ENCODE measurements around the gene TOP1.

The TOP1 gene

GRCh38 chr20:41072915-41073314 is 44.3 kb downstream of the TOP1 start:
- in situ Hi-C loops (cut with MboI; ENCODE audit: low pct_unique_long_range_greater_than_20kb, low sequenced_read_pairs, unreplicated experiment) = no loop called here
- no peak for DNase-seq (ENCODE audit: low spot score)
- TF ChIP-seq, protein P1, sequence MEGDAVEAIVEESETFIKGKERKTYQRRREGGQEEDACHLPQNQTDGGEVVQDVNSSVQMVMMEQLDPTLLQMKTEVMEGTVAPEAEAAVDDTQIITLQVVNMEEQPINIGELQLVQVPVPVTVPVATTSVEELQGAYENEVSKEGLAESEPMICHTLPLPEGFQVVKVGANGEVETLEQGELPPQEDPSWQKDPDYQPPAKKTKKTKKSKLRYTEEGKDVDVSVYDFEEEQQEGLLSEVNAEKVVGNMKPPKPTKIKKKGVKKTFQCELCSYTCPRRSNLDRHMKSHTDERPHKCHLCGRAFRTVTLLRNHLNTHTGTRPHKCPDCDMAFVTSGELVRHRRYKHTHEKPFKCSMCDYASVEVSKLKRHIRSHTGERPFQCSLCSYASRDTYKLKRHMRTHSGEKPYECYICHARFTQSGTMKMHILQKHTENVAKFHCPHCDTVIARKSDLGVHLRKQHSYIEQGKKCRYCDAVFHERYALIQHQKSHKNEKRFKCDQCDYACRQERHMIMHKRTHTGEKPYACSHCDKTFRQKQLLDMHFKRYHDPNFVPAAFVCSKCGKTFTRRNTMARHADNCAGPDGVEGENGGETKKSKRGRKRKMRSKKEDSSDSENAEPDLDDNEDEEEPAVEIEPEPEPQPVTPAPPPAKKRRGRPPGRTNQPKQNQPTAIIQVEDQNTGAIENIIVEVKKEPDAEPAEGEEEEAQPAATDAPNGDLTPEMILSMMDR (IDR thresholded peaks at IDR 0.05; ENCODE audit: extremely low read depth, insufficient read depth, missing control alignments) = no peak

GRCh38 chr20:41074441-41074840 is 45.8 kb downstream of the TOP1 start:
- TF ChIP-seq, protein P1 (IDR thresholded peaks at IDR 0.05; ENCODE audit: extremely low read depth, insufficient read depth, missing control alignments) = no peak
- no peak for DNase-seq (ENCODE audit: low spot score)
- in situ Hi-C loops (cut with MboI; ENCODE audit: low pct_unique_long_range_greater_than_20kb, low sequenced_read_pairs, unreplicated experiment) = no loop called here

GRCh38 chr20:41076776-41077175 is 48.2 kb downstream of the TOP1 start:
- no peak for DNase-seq (ENCODE audit: low spot score)
- in situ Hi-C loops (cut with MboI; ENCODE audit: low pct_unique_long_range_greater_than_20kb, low sequenced_read_pairs, unreplicated experiment) = no loop called here
- TF ChIP-seq, protein P1 (IDR thresholded peaks at IDR 0.05; ENCODE audit: extremely low read depth, insufficient read depth, missing control alignments) = no peak

DNA sequence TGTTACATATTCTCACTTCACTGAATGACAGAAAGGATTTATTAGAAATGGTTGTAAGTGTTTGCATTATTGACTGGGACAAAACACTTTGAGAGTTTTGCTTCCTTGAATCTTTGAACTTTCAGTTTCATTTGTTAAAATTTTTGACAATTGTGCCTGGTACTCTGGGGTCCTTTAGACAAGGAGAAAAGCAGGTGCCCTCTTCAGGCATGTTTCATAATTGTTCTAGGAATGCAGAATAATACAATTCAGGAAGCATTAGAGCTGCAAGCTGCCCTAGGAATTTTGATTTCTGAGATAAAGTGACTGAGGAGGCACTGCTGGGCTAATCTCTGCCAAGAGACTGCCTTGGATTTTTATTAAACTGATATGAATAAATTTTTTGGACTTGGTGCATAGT is 49.7 kb downstream of the TOP1 start:
- DNase-seq (ENCODE audit: low spot score) = peak; percentile 12
- TF ChIP-seq, protein P1 (IDR thresholded peaks at IDR 0.05; ENCODE audit: extremely low read depth, insufficient read depth, missing control alignments) = no peak
- in situ Hi-C loops (cut with MboI; ENCODE audit: low pct_unique_long_range_greater_than_20kb, low sequenced_read_pairs, unreplicated experiment) = no loop called here

- TF ChIP-seq, protein P1 (IDR thresholded peaks at IDR 0.05; ENCODE audit: extremely low read depth, insufficient read depth, missing control alignments) = no peak
- in situ Hi-C loops (cut with MboI; ENCODE audit: low pct_unique_long_range_greater_than_20kb, low sequenced_read_pairs, unreplicated experiment) = no loop called here
- DNase-seq (ENCODE audit: low spot score) = no peak
Measured at GRCh38 chr20:41079066-41079465, 50.4 kb downstream of the TOP1 start.

- in situ Hi-C loops (cut with MboI; ENCODE audit: low pct_unique_long_range_greater_than_20kb, low sequenced_read_pairs, unreplicated experiment) = no loop called here
- no peak for DNase-seq (ENCODE audit: low spot score)
- TF ChIP-seq, protein P1 (IDR thresholded peaks at IDR 0.05; ENCODE audit: extremely low read depth, insufficient read depth, missing control alignments) = no peak
Measured at GRCh38 chr20:41080866-41081265, 52.2 kb downstream of the TOP1 start.

GRCh38 chr20:41081276-41081814 is 52.7 kb downstream of the TOP1 start:
- no peak for DNase-seq (ENCODE audit: low spot score)
- in situ Hi-C loops (cut with MboI; ENCODE audit: low pct_unique_long_range_greater_than_20kb, low sequenced_read_pairs, unreplicated experiment) = no loop called here
- TF ChIP-seq, protein P1 (IDR thresholded peaks at IDR 0.05; ENCODE audit: extremely low read depth, insufficient read depth, missing control alignments) = no peak
